Epithelial cell of esophagus (primary cell): ENCODE measurements around the gene DNAJC5.
A peak's percentile ranks its signal among the peaks of the same experiment; 100 is the strongest.

Experiments
- DNase-seq: peaks from one replicate; pipeline ENCODE4 v3.0.0; 2010; ENCODE audit warnings: low read depth
- H3K4me3 ChIP-seq: 2 replicates; pipeline ENCODE4 v1.5.1; 2011; ENCODE audit warnings: mild to moderate bottlenecking, low read length, control low read depth
- CTCF ChIP-seq: IDR thresholded peaks from 2 replicates; pipeline ENCODE4 v1.5.1; 2011; ENCODE audit warnings: low read depth, mild to moderate bottlenecking, low read length, control low read depth, inconsistent platforms; ENCODE audit not compliant: insufficient read depth; ENCODE audit errors: missing control alignments

Gene DNAJC5

DNA sequence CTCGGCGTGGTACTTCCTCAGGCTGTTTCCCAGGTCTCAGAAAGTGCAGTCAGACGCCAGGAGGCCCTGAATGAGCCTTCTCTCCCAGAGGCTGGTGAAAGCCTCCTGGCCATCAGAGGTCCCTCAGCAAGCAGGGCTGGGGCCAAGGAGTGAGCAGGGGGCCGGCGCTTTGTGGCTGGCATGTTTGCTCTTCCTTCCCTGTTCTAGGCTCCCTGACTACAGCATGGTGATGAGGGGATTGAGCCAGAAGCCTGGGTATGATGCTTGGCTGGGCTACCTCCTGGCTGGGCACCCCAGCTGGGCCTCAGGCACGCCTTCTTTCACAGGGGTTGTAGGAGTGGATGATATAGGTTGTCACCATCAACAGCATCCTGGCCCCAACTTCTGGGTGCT lies 11.7 kb upstream of the DNAJC5 start:
- H3K4me3 ChIP-seq, result no peak overlapping the region
- no peak for TF ChIP-seq CTCF
- DNase-seq, result no peak

DNA sequence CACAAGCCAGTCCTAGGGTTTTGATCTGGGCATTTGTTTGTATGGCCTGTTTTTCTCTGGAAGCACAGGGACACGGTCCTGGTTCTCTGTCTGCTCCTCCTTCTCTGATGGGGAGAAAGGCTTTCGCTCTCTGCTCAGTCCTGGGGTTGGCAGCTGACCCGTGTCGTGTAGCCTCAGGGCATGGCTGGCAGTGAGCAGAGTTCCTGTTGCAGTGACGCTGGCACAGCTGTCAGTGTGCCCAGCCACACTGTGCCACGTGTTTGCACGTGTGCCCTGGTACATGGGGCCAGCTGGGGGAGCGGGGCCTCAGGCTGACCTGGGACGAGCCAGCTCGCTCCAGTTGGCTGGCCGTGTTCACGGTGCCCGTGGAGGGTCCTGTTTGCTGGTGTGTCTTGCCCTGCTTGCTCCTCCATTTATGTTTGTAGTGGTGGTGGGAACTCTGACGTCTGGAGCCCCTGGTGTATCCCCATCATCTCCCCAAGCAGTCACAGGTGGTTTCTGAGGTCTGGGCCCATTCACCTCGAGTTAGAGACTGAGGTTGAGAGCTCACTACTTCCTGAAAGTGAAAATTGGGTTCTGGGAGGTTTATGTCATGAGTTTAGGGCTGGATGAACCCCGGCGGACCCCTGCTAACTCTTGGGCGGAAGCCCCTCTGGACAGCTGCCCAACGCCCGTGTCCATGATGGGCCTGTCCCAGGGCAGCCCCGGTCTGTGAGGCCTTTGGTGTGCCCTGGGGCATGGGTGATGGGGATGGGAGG lies 10.2 kb upstream of the DNAJC5 start:
- TF ChIP-seq CTCF, result no peak
- DNase-seq, result no peak
- H3K4me3 ChIP-seq, result no peak overlapping the region

DNA sequence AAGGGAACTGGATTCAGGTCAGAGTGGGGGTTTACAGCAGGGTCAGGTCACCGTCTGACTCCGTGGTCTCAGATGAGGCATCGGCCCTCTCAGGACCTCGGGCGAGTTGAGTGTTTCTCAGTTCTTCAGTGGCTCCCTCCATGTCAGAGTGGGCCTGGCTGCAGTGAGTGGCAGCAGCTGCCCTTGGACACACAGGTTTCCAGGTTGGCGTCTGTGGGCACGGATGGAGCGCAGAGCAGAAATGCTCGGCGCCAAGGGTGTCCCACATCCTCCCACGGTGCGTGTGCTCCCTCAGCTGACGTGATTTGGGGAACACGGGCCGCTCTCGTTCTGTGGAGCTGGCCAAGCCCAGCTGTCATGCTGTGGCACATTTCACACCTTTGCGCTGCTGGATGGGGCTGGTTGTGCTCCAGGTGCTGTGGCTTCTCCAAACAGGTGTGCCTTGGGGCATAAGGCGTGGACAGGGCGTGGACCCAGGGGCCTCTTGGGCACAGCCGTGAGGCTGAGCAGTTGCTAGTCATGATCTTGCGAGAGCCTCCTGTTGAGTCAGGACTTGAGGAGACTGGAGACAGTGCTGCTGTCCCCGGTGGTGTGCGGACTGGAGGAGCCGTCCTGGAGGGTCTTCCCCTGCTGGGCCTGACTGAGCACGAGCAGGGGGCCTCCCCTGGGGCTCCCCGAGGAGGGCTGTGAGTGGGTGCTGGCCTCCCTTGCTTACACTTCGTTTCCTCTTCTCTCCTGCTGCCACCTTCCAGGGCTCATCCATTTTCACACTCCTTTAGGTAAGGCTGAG lies 9.5 kb upstream of the DNAJC5 start:
- DNase-seq, result peak; percentile 84
- H3K4me3 ChIP-seq, result no peak overlapping the region
- TF ChIP-seq CTCF, result peak; percentile 0

- TF ChIP-seq CTCF, result no peak
- no peak overlapping the region for H3K4me3 ChIP-seq
- no peak for DNase-seq
Observed at GRCh38 chr20:63886054-63886419, 8.9 kb upstream of the DNAJC5 start.

GRCh38 chr20:63886921-63887320 lies 8.0 kb upstream of the DNAJC5 start:
- TF ChIP-seq CTCF, result no peak
- H3K4me3 ChIP-seq, result no peak overlapping the region
- DNase-seq, result no peak

DNA sequence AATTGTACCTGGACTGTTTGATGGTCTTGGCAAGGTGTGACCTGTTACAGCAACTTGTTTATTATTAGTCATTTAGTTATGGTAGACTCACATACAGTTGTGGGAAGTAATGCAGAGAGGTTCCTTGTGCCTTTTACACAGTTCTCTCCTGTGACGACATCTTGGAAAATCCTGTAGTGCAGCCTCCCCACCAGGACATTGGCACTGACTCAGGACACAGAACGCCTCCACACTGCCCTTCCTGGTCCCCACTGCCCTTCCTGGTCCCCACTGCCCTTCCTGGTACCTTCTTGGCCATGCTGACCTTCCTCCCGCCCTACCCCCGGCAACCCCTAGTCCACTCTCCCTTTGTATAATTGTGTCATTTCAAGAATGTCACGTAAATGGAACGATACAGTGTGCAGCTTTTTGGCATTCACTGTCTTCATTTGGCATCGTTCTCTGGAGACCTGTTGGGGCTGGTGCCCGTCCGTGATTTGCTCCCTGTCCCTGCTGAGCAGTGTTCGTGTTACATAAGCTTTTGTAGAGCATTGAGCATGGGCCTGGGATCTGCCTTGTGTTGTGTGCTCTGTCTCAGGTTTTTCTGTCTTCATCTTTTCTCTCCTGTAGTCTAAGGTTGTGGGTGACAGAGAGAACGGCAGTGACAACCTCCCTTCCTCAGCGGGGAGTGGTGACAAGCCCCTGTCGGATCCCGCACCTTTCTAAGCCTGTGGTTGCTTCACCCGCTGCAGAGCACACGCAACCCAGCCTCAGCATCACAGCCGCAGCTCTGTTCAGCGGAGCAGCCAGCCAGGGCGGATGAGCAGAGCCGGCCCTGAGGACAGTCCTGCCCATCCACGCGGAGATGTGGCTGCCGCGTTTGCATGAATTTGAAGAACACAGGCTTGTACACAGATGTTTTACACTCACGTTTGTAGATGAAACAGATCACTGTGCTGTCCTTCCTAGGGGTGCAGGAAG lies 5.4 kb upstream of the DNAJC5 start:
- no peak overlapping the region for H3K4me3 ChIP-seq
- no peak for TF ChIP-seq CTCF
- peak; percentile 94 for DNase-seq
